Neutrophil (primary cell): ENCODE results near the gene CYSRT1.
"Not testable (repeated sequence)": the region's sequence is repeated elsewhere in the genome, so short reads cannot be mapped to it uniquely, and the experiment has no call there.

Experiments used
- H3K27ac ChIP-seq: fragments of 200-600 bp; sonication (generic); 2 replicates; pipeline ENCODE4 v1.5.1; 2016; ENCODE audit warnings: mild to moderate bottlenecking, moderate library complexity
- H3K27me3 ChIP-seq: fragments of 200-600 bp; sonication (generic); 2 replicates; pipeline ENCODE4 v1.6.0; 2016; ENCODE audit warnings: mild to moderate bottlenecking
- H3K36me3 ChIP-seq: fragments of 200-600 bp; sonication (generic); 2 replicates; pipeline ENCODE4 v1.5.1; 2017
- H3K4me1 ChIP-seq, 2 experiments: fragments of 200-600 bp in 1 of 2; sonication (generic) in 1 of 2; 1 replicate in 1 of 2; 2 replicates in 1 of 2; pipeline versions ENCODE4 v1.5.1 to v1.6.1; 2013 to 2016; ENCODE audit warnings: low read depth in 1 of 2, low read length in 1 of 2, mild to moderate bottlenecking in 1 of 2, moderate library complexity in 1 of 2; ENCODE audit not compliant: control insufficient read depth in 1 of 2, insufficient read depth in 1 of 2
- H3K4me3 ChIP-seq, 2 experiments: fragments of 200-600 bp in 1 of 2; sonication (generic) in 1 of 2; 1 replicate in 1 of 2; 2 replicates in 1 of 2; pipeline ENCODE4 v1.5.1; 2013 to 2016; ENCODE audit warnings: low read depth in 1 of 2, low read length in 1 of 2, mild to moderate bottlenecking in 1 of 2, moderate library complexity in 1 of 2
- H3K9me3 ChIP-seq: fragments of 200-600 bp; sonication (generic); 2 replicates; pipeline ENCODE4 v1.5.1; 2016
- CTCF ChIP-seq: fragments of 200-600 bp; sonication (generic); IDR thresholded peaks from 2 replicates; pipeline ENCODE4 v1.5.1; 2016; ENCODE audit warnings: antibody characterized with exemption

The CYSRT1 gene

GRCh38 chr9:137236238-137236935, 11.4 kb downstream of the CYSRT1 start:
- Histone ChIP-seq H3K9me3 (no peaks in the 10 kb centered on the region), H3K4me1 (peaks cover 41 to 42% of the 10 kb centered on the region in 2 experiments), H3K27ac (peak overlapping the region; percentile 71), H3K36me3 (no peaks in the 10 kb centered on the region), H3K27me3 (peaks cover 34% of the 10 kb centered on the region), H3K4me3 (peak overlapping the region; percentile 36 to 57)
- TF ChIP-seq CTCF: peak; percentile 100

- peaks cover 46% of the 10 kb centered on the region in 2 experiments for H3K4me1 ChIP-seq
Observed at GRCh38 chr9:137236936-137237421, 12.0 kb downstream of the CYSRT1 start.

GRCh38 chr9:137237759-137238726, 13.1 kb downstream of the CYSRT1 start:
- H3K27me3 ChIP-seq: peaks cover 30% of the 10 kb centered on the region
- no peak for TF ChIP-seq CTCF
- H3K4me1 ChIP-seq: peaks cover 57% of the 10 kb centered on the region in 2 experiments
- H3K36me3 ChIP-seq: peaks cover 14% of the 10 kb centered on the region
- no peak overlapping the region for H3K4me3 ChIP-seq
- no peak overlapping the region for H3K27ac ChIP-seq
- H3K9me3 ChIP-seq: no peaks in the 10 kb centered on the region

More at GRCh38 chr9:137236936-137237421, 12.0 kb downstream of the CYSRT1 start:
- TF ChIP-seq CTCF: no peak
- peak overlapping the region; percentile 36 to 57 for H3K4me3 ChIP-seq
- H3K27ac ChIP-seq: peak overlapping the region; percentile 71
- peaks cover 3% of the 10 kb centered on the region for H3K36me3 ChIP-seq
- H3K27me3 ChIP-seq: peaks cover 34% of the 10 kb centered on the region
- H3K9me3 ChIP-seq: no peaks in the 10 kb centered on the region

- H3K36me3 ChIP-seq: peaks cover 23% of the 10 kb centered on the region
Observed at GRCh38 chr9:137239541-137240200, 14.7 kb downstream of the CYSRT1 start.

GRCh38 chr9:137240318-137240840, 15.4 kb downstream of the CYSRT1 start:
- H3K4me1 ChIP-seq: peaks cover 70% of the 10 kb centered on the region in 2 experiments

More at GRCh38 chr9:137239541-137240200, 14.7 kb downstream of the CYSRT1 start:
- not testable (repeated sequence) for H3K9me3 ChIP-seq
- H3K27me3 ChIP-seq: peaks cover 14% of the 10 kb centered on the region
- peak overlapping the region; percentile 96 for H3K27ac ChIP-seq
- peaks cover 70% of the 10 kb centered on the region in 2 experiments for H3K4me1 ChIP-seq
- peak overlapping the region; percentile 79 to 96 for H3K4me3 ChIP-seq

More at GRCh38 chr9:137240318-137240840, 15.4 kb downstream of the CYSRT1 start:
- TF ChIP-seq CTCF: no peak
- Histone ChIP-seq H3K36me3 (peaks cover 23% of the 10 kb centered on the region), H3K27me3 (peaks cover 7% of the 10 kb centered on the region), H3K4me3 (peak overlapping the region; percentile 79 to 96), H3K9me3 (no peaks in the 10 kb centered on the region), H3K27ac (peak overlapping the region; percentile 96)
